HG03097 (cell line): Measurements from ENCODE around the gene ITIH4.

ENCODE experiments used
- ATAC-seq: cut with Tn5 transposase; IDR thresholded peaks from one replicate; pipeline ENCODE4 v1.9.1; 2021; ENCODE audit not compliant: unreplicated experiment, low FRiP score

Gene ITIH4

GRCh38 chr3:52834871-52835501, 4.5 kb upstream of the ITIH4 start, which contains the start of gene MUSTN1:
Gene MUSTN1 (minus strand): TSS chr3:52835019. CDS start chr3:52834948, 71 bp downstream.
- no peak for ATAC-seq

- ATAC-seq: no peak
These were observed 2.7 kb upstream of the ITIH4 start for GRCh38 chr3:52833202-52833601.

- ATAC-seq: no peak
These were observed 1.2 kb upstream of the ITIH4 start for GRCh38 chr3:52831500-52832301.

DNA sequence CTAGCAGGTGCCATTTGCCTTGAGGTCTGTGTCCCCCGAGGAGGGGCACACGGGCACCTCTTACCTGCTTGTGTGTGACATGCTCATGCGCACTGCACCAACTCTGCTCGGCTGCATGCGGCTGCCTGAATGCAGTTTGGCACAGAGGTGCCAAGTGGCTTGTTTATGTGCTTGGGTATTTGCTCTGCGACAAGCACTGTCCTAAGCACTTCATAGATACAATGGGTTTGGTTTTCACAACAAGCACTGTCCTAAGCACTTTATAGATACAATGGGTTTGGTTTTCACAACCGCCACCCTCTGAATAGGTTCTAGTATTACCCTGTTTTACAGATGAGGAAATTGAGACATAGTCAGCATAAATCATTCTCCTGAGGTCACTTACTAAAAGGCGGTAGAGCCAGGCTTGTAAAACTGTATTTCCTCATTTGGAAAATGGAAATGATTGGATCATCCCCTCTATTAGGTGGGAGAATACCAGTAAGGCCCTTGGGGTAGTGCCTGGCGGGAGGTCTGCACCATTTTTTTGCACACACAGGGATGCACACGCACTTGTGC, 487 bp downstream of the ITIH4 start:
- no peak for ATAC-seq

DNA sequence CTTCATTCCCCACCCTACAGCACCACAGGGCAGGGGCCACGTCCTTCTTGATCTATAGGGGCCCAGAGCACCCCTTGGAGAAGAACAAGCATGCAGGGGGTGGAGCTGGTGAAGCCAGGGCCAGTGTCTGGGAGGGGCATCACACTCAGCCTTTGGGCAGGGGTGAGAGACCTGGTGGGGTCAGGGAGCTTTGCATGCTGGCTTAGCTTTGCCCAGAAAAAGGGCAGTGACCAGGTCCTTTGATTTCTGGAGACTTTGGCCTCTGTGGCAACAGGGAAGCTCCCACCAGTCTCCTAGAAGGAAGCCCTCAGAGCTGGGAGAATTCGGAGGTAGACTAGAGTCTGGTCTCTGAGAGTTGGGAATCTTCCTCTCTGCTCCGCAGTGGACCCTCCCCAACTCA, 990 bp downstream of the ITIH4 start:
- ATAC-seq: no peak

- no peak for ATAC-seq
These were observed 2.6 kb downstream of the ITIH4 start for GRCh38 chr3:52827866-52828376.

GRCh38 chr3:52827441-52827840, 3.0 kb downstream of the ITIH4 start:
- ATAC-seq: no peak

GRCh38 chr3:52824037-52824436, 6.4 kb downstream of the ITIH4 start:
- no peak for ATAC-seq

DNA sequence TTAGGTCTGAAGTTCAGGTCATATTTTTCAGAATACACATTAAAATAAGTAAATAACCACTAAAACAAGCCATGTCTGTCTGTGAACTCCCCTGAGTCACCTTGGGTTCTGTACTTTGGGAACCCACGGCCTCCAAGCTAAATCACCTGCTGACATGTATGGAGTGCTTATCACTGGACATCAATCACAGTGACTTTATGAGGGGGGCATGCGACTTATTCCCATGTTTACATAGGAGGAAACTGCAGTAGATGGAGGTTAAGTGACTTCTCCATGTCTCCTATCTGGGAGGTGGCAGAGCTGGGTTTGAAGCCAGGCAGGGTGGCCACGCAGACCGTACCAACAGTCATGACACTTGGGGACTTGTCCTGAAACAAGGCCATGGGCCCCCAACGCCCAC, 8.1 kb downstream of the ITIH4 start:
- no peak for ATAC-seq

GRCh38 chr3:52820736-52821135, 9.7 kb downstream of the ITIH4 start:
- ATAC-seq: no peak

GRCh38 chr3:52819936-52820335, 10.5 kb downstream of the ITIH4 start:
- ATAC-seq: no peak

DNA sequence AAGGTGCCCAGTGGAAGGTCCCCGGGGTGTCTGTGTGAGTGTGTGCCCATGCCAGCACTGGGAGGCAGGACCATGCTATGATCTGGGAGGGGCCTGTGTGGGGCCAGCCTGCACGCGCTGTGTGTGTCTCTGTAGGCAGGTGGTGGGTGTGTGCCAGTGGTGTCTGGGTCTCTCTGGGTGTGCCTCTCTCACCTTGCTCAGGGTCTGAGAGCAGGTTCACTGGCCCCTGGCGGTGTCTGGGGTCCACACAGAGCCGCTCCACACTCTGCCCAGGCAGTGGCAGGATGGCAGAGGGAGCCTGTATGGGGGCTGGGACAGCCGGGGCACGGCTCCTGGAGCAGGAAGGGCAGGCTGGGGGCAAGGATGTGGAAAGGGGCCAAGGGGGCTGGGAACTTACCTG, 12.6 kb downstream of the ITIH4 start:
- ATAC-seq: no peak

DNA sequence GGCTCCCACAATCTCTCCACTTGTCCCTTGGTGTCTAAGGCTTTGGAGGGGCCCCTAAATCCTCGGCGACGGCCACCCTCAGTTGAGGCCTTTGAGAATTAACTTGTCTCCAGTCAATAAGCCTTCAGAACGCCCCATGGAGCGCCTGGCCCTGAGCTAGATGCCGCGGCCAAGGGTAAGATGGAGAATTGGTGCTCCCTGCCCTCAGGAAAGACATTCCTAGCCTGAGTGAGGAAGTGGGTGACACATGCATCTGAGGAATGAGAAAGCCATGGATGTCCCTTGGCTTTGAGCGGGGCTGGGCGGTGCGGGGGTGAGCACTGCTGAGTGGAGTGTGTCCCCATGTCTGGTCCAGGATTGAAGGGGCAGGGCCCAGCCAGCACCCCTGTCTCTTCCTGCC, 13.3 kb downstream of the ITIH4 start:
- ATAC-seq: no peak

DNA sequence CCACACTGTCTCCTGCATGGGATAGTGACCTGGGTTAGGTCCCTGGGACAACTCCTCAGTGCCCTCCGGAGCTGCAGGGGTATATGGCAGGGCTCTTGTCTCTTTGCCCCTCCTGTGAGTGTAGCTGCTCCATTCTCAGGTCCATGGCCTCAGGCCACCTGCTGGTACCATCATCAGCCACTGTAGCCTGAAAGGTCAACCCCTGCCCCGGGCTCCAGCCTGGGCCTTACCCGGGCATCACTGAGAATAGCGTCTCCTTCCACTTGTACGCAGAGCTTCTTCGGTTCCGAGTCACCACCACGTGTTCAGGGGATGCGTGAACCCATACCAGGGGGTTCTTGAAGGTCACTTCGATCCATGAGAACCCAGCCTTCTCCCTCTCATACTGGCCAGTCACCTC, 13.8 kb downstream of the ITIH4 start:
- ATAC-seq: no peak

GRCh38 chr3:52816199-52816598, 14.3 kb downstream of the ITIH4 start:
- no peak for ATAC-seq

DNA sequence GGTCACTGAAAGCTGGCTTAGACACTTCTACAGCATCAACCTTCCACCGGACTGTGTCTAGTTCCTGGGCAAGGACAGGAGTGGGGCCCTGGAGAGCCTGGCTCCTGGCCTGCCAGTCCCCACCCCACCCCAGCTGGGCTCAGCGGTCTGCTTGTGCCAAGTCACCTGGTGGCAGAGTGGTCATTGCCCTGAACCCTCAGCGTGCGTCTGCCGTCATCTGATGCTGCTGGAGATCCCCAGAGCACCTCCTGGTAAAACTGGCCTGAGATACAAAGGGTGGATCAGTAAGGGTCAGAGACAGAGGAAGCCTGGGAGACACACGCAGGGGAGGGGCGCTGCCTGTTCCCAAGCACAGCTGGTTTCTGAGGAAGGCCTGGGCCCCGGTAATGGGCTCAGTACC, 16.7 kb downstream of the ITIH4 start:
- no peak for ATAC-seq

DNA sequence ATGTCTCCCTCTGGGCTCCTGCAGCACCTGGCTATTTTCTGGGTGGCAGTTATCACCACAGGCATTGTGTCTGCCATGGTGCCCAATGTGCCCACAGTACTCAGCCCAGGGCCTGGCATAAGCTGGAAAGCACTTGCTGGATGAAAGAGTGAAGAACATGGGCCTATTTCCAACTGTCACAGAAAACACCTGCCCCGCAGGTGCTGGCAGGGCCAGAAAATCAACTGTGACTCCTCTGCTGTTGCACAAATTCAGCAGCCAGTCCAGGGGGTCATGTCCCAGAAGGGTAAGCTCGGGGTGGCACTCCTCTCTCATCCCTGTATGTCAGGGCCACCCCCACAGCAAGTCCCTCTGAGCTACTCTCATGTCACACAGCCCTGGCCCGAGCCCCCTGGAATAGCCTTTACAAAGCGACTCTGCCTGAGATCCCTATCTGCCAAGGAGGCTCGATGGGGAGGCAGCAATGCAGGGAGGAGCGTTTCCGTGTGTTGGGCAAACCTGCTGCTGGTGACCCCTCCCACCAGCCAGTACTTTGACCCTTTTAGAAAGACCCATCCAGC, 18.9 kb downstream of the ITIH4 start:
- no peak for ATAC-seq

DNA sequence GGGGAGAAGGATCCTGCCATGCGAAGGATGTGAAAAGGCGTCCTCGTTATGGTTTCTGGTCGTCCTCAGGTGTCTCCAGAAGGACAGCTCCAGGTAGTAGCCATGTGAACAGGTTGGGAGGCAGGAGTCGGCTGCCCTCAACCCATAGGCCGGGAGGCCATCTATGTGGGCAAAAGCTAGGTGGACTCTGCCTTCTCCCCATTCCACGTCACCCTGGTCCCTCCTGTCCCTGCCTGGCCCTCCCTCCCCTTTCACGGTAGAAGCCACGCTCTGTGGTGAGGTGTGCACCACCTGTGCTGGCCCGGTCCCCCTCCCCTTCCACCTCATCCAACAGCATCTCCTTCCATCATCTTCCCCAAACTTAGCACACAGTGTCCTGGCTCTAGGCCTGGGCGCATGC, 19.5 kb downstream of the ITIH4 start:
- no peak for ATAC-seq

GRCh38 chr3:52809662-52810377, 20.7 kb downstream of the ITIH4 start:
- no peak for ATAC-seq

- ATAC-seq: no peak
These were observed 21.3 kb downstream of the ITIH4 start for GRCh38 chr3:52809149-52809548.
